ENCODE measurements around the gene SLC16A3.
"Not testable (repeated sequence)": the region's sequence is repeated elsewhere in the genome, so short reads cannot be mapped to it uniquely, and the experiment has no call there.

The SLC16A3 gene

GRCh38 chr17:82247182-82247823 lies 18.5 kb downstream of the SLC16A3 start:
- DNase-seq (ENCODE audit: low read depth) = no peak

GRCh38 chr17:82247856-82248671 lies 19.2 kb downstream of the SLC16A3 start:
- no peak for DNase-seq (ENCODE audit: low read depth)

- DNase-seq (ENCODE audit: low read depth) = no peak
These were observed 20.2 kb downstream of the SLC16A3 start for GRCh38 chr17:82248815-82249674.

GRCh38 chr17:82249896-82250581 lies 21.2 kb downstream of the SLC16A3 start:
- DNase-seq (ENCODE audit: low read depth) = no peak

- no peak for DNase-seq (ENCODE audit: low read depth)
These were observed 22.1 kb downstream of the SLC16A3 start for GRCh38 chr17:82250868-82251500.

- no peak for DNase-seq (ENCODE audit: low read depth)
These were observed 23.8 kb downstream of the SLC16A3 start for GRCh38 chr17:82252511-82253178.

GRCh38 chr17:82253179-82253544 lies 24.3 kb downstream of the SLC16A3 start:
- DNase-seq (ENCODE audit: low read depth) = no peak

- DNase-seq (ENCODE audit: low read depth) = not testable (repeated sequence)
These were observed 25.3 kb downstream of the SLC16A3 start for GRCh38 chr17:82254096-82254495.

GRCh38 chr17:82254746-82255145 lies 25.9 kb downstream of the SLC16A3 start:
- DNase-seq (ENCODE audit: low read depth) = not testable (repeated sequence)

GRCh38 chr17:82255402-82255972 lies 26.6 kb downstream of the SLC16A3 start:
- no peak for DNase-seq (ENCODE audit: low read depth)

- DNase-seq (ENCODE audit: low read depth) = no peak
These were observed 27.5 kb downstream of the SLC16A3 start for GRCh38 chr17:82256242-82256885.

- DNase-seq (ENCODE audit: low read depth) = peak; percentile 34
These were observed 28.6 kb downstream of the SLC16A3 start for GRCh38 chr17:82257473-82257872.

GRCh38 chr17:82258555-82258954 lies 29.7 kb downstream of the SLC16A3 start:
- DNase-seq (ENCODE audit: low read depth) = no peak

- not testable (repeated sequence) for DNase-seq (ENCODE audit: low read depth)
These were observed 31.4 kb downstream of the SLC16A3 start for GRCh38 chr17:82259972-82260961.

- no peak for DNase-seq (ENCODE audit: low read depth)
These were observed 33.5 kb downstream of the SLC16A3 start for GRCh38 chr17:82262344-82262743.

GRCh38 chr17:82263641-82264040 lies 34.8 kb downstream of the SLC16A3 start:
- DNase-seq (ENCODE audit: low read depth) = no peak

- DNase-seq (ENCODE audit: low read depth) = no peak
These were observed 37.3 kb downstream of the SLC16A3 start for GRCh38 chr17:82266142-82266541.

- no peak for DNase-seq (ENCODE audit: low read depth)
These were observed 38.9 kb downstream of the SLC16A3 start for GRCh38 chr17:82267575-82268379.
